ENCODE data around the gene FAM149B1.
A peak's percentile ranks its signal among the peaks of the same experiment; 100 is the strongest.

Gene FAM149B1

GRCh38 chr10:73161079-73161478 is 6.8 kb upstream of the FAM149B1 start:
- H3K9me3 Mint-ChIP-seq = no peaks in the 10 kb centered on the region
- H3K27me3 Mint-ChIP-seq = no peaks in the 10 kb centered on the region
- no peak for ATAC-seq (ENCODE audit: low read depth)
- H3K36me3 Mint-ChIP-seq = peaks cover 24% of the 10 kb centered on the region
- no peak for DNase-seq (ENCODE audit: low spot score in 2 of 2)
- H3K27ac Mint-ChIP-seq = peak overlapping the region; percentile 8
- H3K4me3 Mint-ChIP-seq = no peak overlapping the region
- H3K4me1 Mint-ChIP-seq = peaks cover 30% of the 10 kb centered on the region

GRCh38 chr10:73161662-73162061 is 6.3 kb upstream of the FAM149B1 start:
- ATAC-seq (ENCODE audit: low read depth) (no peak), DNase-seq (ENCODE audit: low spot score in 2 of 2) (no peak)
- peak overlapping the region; percentile 32 for H3K27ac Mint-ChIP-seq
- H3K36me3 Mint-ChIP-seq = peaks cover 22% of the 10 kb centered on the region
- peaks cover 34% of the 10 kb centered on the region for H3K4me1 Mint-ChIP-seq
- no peak overlapping the region for H3K4me3 Mint-ChIP-seq
- H3K9me3 Mint-ChIP-seq = no peaks in the 10 kb centered on the region
- no peaks in the 10 kb centered on the region for H3K27me3 Mint-ChIP-seq

GRCh38 chr10:73163096-73163495 is 4.8 kb upstream of the FAM149B1 start:
- H3K9me3 Mint-ChIP-seq = no peaks in the 10 kb centered on the region
- H3K4me3 Mint-ChIP-seq = no peak overlapping the region
- peaks cover 40% of the 10 kb centered on the region for H3K4me1 Mint-ChIP-seq
- peak overlapping the region; percentile 32 for H3K27ac Mint-ChIP-seq
- peaks cover 19% of the 10 kb centered on the region for H3K36me3 Mint-ChIP-seq
- DNase-seq (ENCODE audit: low spot score in 2 of 2) (no peak), ATAC-seq (ENCODE audit: low read depth) (no peak)
- H3K27me3 Mint-ChIP-seq = no peaks in the 10 kb centered on the region

GRCh38 chr10:73166972-73167371 is 947 bp upstream of the FAM149B1 start:
- DNase-seq (ENCODE audit: low spot score in 2 of 2) (no peak), ATAC-seq (ENCODE audit: low read depth) (no peak)
- Mint-ChIP-seq H3K36me3 (peaks cover 10% of the 10 kb centered on the region), H3K9me3 (no peaks in the 10 kb centered on the region), H3K4me3 (peak overlapping the region; percentile 87), H3K27me3 (no peaks in the 10 kb centered on the region), H3K4me1 (peaks cover 28% of the 10 kb centered on the region), H3K27ac (peak overlapping the region; percentile 96)

GRCh38 chr10:73167458-73167782 is 499 bp upstream of the FAM149B1 start:
- no peak for DNase-seq (ENCODE audit: low spot score in 2 of 2)
- Mint-ChIP-seq H3K27ac (peak overlapping the region; percentile 96), H3K27me3 (no peaks in the 10 kb centered on the region), H3K4me1 (peaks cover 25% of the 10 kb centered on the region), H3K9me3 (no peaks in the 10 kb centered on the region), H3K36me3 (peaks cover 7% of the 10 kb centered on the region), H3K4me3 (peak overlapping the region; percentile 87)
- ATAC-seq (ENCODE audit: low read depth) = no peak

- no peak for DNase-seq (ENCODE audit: low spot score in 2 of 2)
- peaks cover 7% of the 10 kb centered on the region for H3K36me3 Mint-ChIP-seq
- peak overlapping the region; percentile 96 for H3K27ac Mint-ChIP-seq
- H3K4me3 Mint-ChIP-seq = peak overlapping the region; percentile 87
- no peaks in the 10 kb centered on the region for H3K9me3 Mint-ChIP-seq
- H3K27me3 Mint-ChIP-seq = no peaks in the 10 kb centered on the region
- peaks cover 20% of the 10 kb centered on the region for H3K4me1 Mint-ChIP-seq
- peak; percentile 5 for ATAC-seq (ENCODE audit: low read depth)
These were observed 515 bp downstream of the FAM149B1 start for GRCh38 chr10:73168465-73168803.

- ATAC-seq (ENCODE audit: low read depth) (no peak), DNase-seq (ENCODE audit: low spot score in 2 of 2) (no peak)
- Mint-ChIP-seq H3K9me3 (no peaks in the 10 kb centered on the region), H3K36me3 (peaks cover 7% of the 10 kb centered on the region), H3K4me1 (peaks cover 18% of the 10 kb centered on the region), H3K27me3 (no peaks in the 10 kb centered on the region), H3K27ac (no peak overlapping the region), H3K4me3 (no peak overlapping the region)
These were observed 1.4 kb downstream of the FAM149B1 start for GRCh38 chr10:73169320-73169719.

- no peaks in the 10 kb centered on the region for H3K27me3 Mint-ChIP-seq
- no peaks in the 10 kb centered on the region for H3K9me3 Mint-ChIP-seq
- no peak for DNase-seq (ENCODE audit: low spot score in 2 of 2)
- H3K4me3 Mint-ChIP-seq = no peak overlapping the region
- H3K27ac Mint-ChIP-seq = no peak overlapping the region
- peaks cover 6% of the 10 kb centered on the region for H3K36me3 Mint-ChIP-seq
- H3K4me1 Mint-ChIP-seq = no peaks in the 10 kb centered on the region
- ATAC-seq (ENCODE audit: low read depth) = no peak
These were observed 4.9 kb downstream of the FAM149B1 start for GRCh38 chr10:73172867-73173266.

GRCh38 chr10:73174148-73174925 is 6.4 kb downstream of the FAM149B1 start:
- no peak overlapping the region for H3K27ac Mint-ChIP-seq
- no peak overlapping the region for H3K4me3 Mint-ChIP-seq
- ATAC-seq (ENCODE audit: low read depth) (no peak), DNase-seq (ENCODE audit: low spot score in 2 of 2) (no peak)
- peaks cover 8% of the 10 kb centered on the region for H3K36me3 Mint-ChIP-seq
- no peaks in the 10 kb centered on the region for H3K27me3 Mint-ChIP-seq
- H3K9me3 Mint-ChIP-seq = no peaks in the 10 kb centered on the region
- no peaks in the 10 kb centered on the region for H3K4me1 Mint-ChIP-seq

- ATAC-seq (ENCODE audit: low read depth) = no peak
These were observed 14.6 kb downstream of the FAM149B1 start for GRCh38 chr10:73182568-73182967.

GRCh38 chr10:73183667-73184281 is 15.9 kb downstream of the FAM149B1 start:
- peaks cover 30% of the 10 kb centered on the region for H3K36me3 Mint-ChIP-seq
- DNase-seq (ENCODE audit: low spot score in 2 of 2) = no peak

More at GRCh38 chr10:73182568-73182967, 14.6 kb downstream of the FAM149B1 start:
- H3K4me1 Mint-ChIP-seq = no peaks in the 10 kb centered on the region
- H3K9me3 Mint-ChIP-seq = peaks cover 6% of the 10 kb centered on the region
- H3K27ac Mint-ChIP-seq = no peak overlapping the region
- H3K4me3 Mint-ChIP-seq = no peak overlapping the region
- no peak for DNase-seq (ENCODE audit: low spot score in 2 of 2)
- H3K36me3 Mint-ChIP-seq = peaks cover 33% of the 10 kb centered on the region
- no peaks in the 10 kb centered on the region for H3K27me3 Mint-ChIP-seq

GRCh38 chr10:73186266-73186665 is 18.3 kb downstream of the FAM149B1 start:
- Mint-ChIP-seq H3K4me1 (peaks cover 2% of the 10 kb centered on the region), H3K36me3 (peaks cover 18% of the 10 kb centered on the region), H3K27me3 (no peaks in the 10 kb centered on the region), H3K4me3 (no peak overlapping the region), H3K9me3 (peaks cover 4% of the 10 kb centered on the region), H3K27ac (no peak overlapping the region)
- ATAC-seq (ENCODE audit: low read depth) = no peak
- no peak for DNase-seq (ENCODE audit: low spot score in 2 of 2)

More at GRCh38 chr10:73183667-73184281, 15.9 kb downstream of the FAM149B1 start:
- no peak for ATAC-seq (ENCODE audit: low read depth)
- Mint-ChIP-seq H3K4me1 (peaks cover 2% of the 10 kb centered on the region), H3K4me3 (no peak overlapping the region), H3K27me3 (no peaks in the 10 kb centered on the region), H3K27ac (no peak overlapping the region), H3K9me3 (peaks cover 6% of the 10 kb centered on the region)

- peaks cover 4% of the 10 kb centered on the region for H3K36me3 Mint-ChIP-seq
- ATAC-seq (ENCODE audit: low read depth) (no peak), DNase-seq (ENCODE audit: low spot score in 2 of 2) (no peak)
- no peak overlapping the region for H3K27ac Mint-ChIP-seq
- H3K27me3 Mint-ChIP-seq = no peaks in the 10 kb centered on the region
- H3K4me1 Mint-ChIP-seq = peaks cover 2% of the 10 kb centered on the region
- no peaks in the 10 kb centered on the region for H3K9me3 Mint-ChIP-seq
- no peak overlapping the region for H3K4me3 Mint-ChIP-seq
These were observed 22.3 kb downstream of the FAM149B1 start for GRCh38 chr10:73190188-73190587.

GRCh38 chr10:73205081-73205480 is 37.2 kb downstream of the FAM149B1 start:
- Mint-ChIP-seq H3K4me1 (no peaks in the 10 kb centered on the region), H3K36me3 (peaks cover 17% of the 10 kb centered on the region), H3K27me3 (no peaks in the 10 kb centered on the region), H3K9me3 (peaks cover 5% of the 10 kb centered on the region), H3K4me3 (no peak overlapping the region), H3K27ac (no peak overlapping the region)
- ATAC-seq (ENCODE audit: low read depth) = no peak
- no peak for DNase-seq (ENCODE audit: low spot score in 2 of 2)

- no peak for DNase-seq (ENCODE audit: low spot score in 2 of 2)
- Mint-ChIP-seq H3K27me3 (no peaks in the 10 kb centered on the region), H3K9me3 (peaks cover 5% of the 10 kb centered on the region), H3K27ac (no peak overlapping the region), H3K4me3 (no peak overlapping the region), H3K36me3 (peaks cover 16% of the 10 kb centered on the region), H3K4me1 (no peaks in the 10 kb centered on the region)
- no peak for ATAC-seq (ENCODE audit: low read depth)
These were observed 38.0 kb downstream of the FAM149B1 start for GRCh38 chr10:73205890-73206289.

Measured in memory B cell (primary cell).